ENCODE data around the gene CACNG4.

CACNG4 gene

DNA sequence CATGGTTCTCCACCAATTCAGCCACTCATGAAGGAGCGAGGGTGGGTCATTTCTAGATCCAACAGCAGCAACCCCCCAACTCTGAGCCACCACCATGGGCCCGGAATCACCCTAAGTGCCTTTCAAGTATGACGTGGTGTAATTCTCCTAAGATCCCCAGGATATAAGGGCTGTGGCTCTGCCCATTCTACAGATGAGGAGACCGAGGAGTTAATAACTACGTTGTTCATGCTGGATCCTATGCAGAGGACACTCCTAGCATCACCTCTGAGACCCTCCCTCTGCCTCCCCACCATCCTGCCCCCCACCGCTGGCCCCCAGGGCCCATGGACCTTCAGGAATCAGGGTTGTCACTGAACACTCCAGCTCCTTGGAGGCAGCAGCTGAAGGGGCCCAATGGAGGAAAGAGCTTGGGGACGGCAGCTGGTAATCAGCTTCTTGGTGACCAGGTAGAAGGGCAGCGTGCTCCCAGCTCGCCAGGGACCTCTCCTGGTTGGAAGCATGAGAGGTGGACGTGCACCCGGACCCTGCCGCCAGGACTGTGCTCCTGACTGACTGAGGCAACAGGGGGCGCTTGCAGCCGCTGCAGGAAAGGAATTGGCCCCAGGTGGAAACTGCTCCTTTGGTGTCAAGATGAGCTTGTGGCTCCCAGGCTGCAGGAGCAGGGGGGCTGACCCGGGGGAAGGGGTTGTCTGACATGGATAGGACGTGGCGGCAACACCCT, 51.7 kb downstream of the CACNG4 start:
- Histone ChIP-seq H3K4me3 (ENCODE audit: low read depth, low read length) (no peak overlapping the region), H3K27ac (no peak overlapping the region), H3K9me3 (ENCODE audit: severe bottlenecking) (no peaks in the 10 kb centered on the region), H3K27me3 (ENCODE audit: insufficient read depth, low read depth, severe bottlenecking) (no peaks in the 10 kb centered on the region), H3K36me3 (no peaks in the 10 kb centered on the region; the same call in 1 of the 2 replicates)
- DNase-seq = peak; percentile 16
- peak; percentile 54 for TF ChIP-seq CTCF (IDR thresholded peaks at IDR 0.05; ENCODE audit: low read depth, low read length)

- DNase-seq = no peak
- Histone ChIP-seq H3K27me3 (ENCODE audit: insufficient read depth, low read depth, severe bottlenecking) (no peaks in the 10 kb centered on the region), H3K4me3 (ENCODE audit: low read depth, low read length) (no peak overlapping the region), H3K36me3 (no peaks in the 10 kb centered on the region; the same call in 1 of the 2 replicates), H3K27ac (no peak overlapping the region), H3K9me3 (ENCODE audit: severe bottlenecking) (no peaks in the 10 kb centered on the region)
- no peak for TF ChIP-seq CTCF (IDR thresholded peaks at IDR 0.05; ENCODE audit: low read depth, low read length)
These were observed 53.4 kb downstream of the CACNG4 start for GRCh38 chr17:67017910-67018309.

- H3K4me3 ChIP-seq (ENCODE audit: low read depth, low read length) = no peak overlapping the region
- DNase-seq = no peak
- H3K27ac ChIP-seq = no peak overlapping the region
- no peaks in the 10 kb centered on the region; the same call in 1 of the 2 replicates for H3K36me3 ChIP-seq
- TF ChIP-seq CTCF (IDR thresholded peaks at IDR 0.05; ENCODE audit: low read depth, low read length) = no peak
- H3K9me3 ChIP-seq (ENCODE audit: severe bottlenecking) = no peaks in the 10 kb centered on the region
- H3K27me3 ChIP-seq (ENCODE audit: insufficient read depth, low read depth, severe bottlenecking) = no peaks in the 10 kb centered on the region
These were observed 54.2 kb downstream of the CACNG4 start for GRCh38 chr17:67018471-67019434.

DNA sequence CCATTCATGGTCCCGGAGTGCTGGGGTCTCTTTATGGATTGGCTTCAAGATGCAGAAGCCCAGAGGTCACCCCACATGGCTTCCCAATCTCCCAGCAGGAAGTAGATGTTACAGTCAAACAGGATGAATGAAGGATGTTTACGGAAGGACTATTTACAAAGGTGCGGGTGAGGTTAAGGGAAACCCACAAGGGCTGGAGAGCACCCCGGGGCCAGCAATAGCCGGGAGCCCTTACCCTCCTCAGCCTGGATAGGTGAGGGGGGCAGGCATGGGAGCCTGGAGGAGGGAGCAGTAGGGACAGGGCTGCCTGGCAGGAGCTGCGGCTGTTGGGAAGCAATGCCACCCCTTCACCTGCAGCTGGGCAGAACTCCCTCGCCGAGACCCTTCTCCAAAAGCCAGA, 55.3 kb downstream of the CACNG4 start:
- Histone ChIP-seq H3K9me3 (ENCODE audit: severe bottlenecking) (no peaks in the 10 kb centered on the region), H3K4me3 (ENCODE audit: low read depth, low read length) (no peak overlapping the region), H3K36me3 (no peaks in the 10 kb centered on the region; the same call in 1 of the 2 replicates), H3K27ac (no peak overlapping the region), H3K27me3 (ENCODE audit: insufficient read depth, low read depth, severe bottlenecking) (no peaks in the 10 kb centered on the region)
- TF ChIP-seq CTCF (IDR thresholded peaks at IDR 0.05; ENCODE audit: low read depth, low read length) = no peak
- no peak for DNase-seq

DNA sequence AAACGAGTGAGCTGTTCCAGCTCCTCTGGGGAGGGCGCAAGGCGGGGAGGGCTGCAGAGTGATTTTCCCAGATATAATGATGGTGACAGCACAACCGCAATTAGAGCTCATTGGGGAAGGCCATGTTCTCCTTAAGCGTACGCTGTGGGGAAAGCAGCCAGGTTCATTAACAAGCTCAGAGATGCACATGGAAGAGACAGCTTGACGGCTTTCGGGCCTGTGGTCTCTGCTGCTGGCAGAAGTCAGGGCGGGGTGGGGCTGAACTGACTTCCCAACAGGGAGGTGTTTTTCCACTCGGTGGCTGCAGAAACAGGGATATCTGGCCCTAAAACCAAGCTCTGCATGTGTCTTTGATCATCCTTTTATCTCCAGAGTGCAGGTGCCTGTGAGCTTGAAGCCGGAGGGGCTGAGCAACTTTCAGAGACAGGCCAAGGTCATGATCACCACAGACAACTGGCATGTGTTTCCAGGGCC, 55.8 kb downstream of the CACNG4 start:
- H3K27ac ChIP-seq = no peak overlapping the region
- no peak overlapping the region for H3K4me3 ChIP-seq (ENCODE audit: low read depth, low read length)
- no peak for DNase-seq
- no peak for TF ChIP-seq CTCF (IDR thresholded peaks at IDR 0.05; ENCODE audit: low read depth, low read length)
- H3K9me3 ChIP-seq (ENCODE audit: severe bottlenecking) = no peaks in the 10 kb centered on the region
- H3K27me3 ChIP-seq (ENCODE audit: insufficient read depth, low read depth, severe bottlenecking) = no peaks in the 10 kb centered on the region
- no peaks in the 10 kb centered on the region; the same call in 1 of the 2 replicates for H3K36me3 ChIP-seq
